Fibroblast of lung (primary cell): ENCODE results near the gene ABCC9. TPM values are rescaled to one million over a fixed set of nuclear protein-coding genes. Genes with fewer than 3 reads are reported as not detected.

Experiments used
- DNase-seq, 2 donors: peaks; one replicate each; pipeline versions ENCODE4 v3.0.0 to v3.0.0-alpha.2; 2010; ENCODE audit warnings: low read depth in 2 of 2
- H2AFZ ChIP-seq: 2 replicates; pipeline ENCODE4 v1.5.1; 2012; ENCODE audit warnings: low read length, control low read depth, inconsistent platforms
- H3K27ac ChIP-seq: 2 replicates; pipeline ENCODE4 v1.5.1; 2011; ENCODE audit warnings: low read length, control low read depth; ENCODE audit not compliant: insufficient read depth
- H3K27me3 ChIP-seq: 2 replicates; pipeline ENCODE4 v1.5.1; 2011; ENCODE audit warnings: mild to moderate bottlenecking, low read length; ENCODE audit not compliant: control insufficient read depth, insufficient read depth
- H3K36me3 ChIP-seq: 2 replicates; pipeline ENCODE4 v1.5.1; 2011; ENCODE audit warnings: low read length; ENCODE audit not compliant: control insufficient read depth, insufficient read depth
- H3K4me1 ChIP-seq: 2 replicates; pipeline ENCODE4 v1.5.1; 2011; ENCODE audit warnings: low read length; ENCODE audit not compliant: control insufficient read depth, insufficient read depth; ENCODE audit errors: extremely low read depth
- H3K4me2 ChIP-seq: 2 replicates; pipeline ENCODE4 v1.5.1; 2011; ENCODE audit warnings: low read length, control low read depth; ENCODE audit not compliant: insufficient read depth; ENCODE audit errors: extremely low read depth
- H3K4me3 ChIP-seq, 4 experiments: fragments of 200-600 bp in 1 of 4; sonication (generic) in 1 of 4; replicated peaks in 1 of 4; 2 replicates each; pipeline ENCODE4 v1.5.1; 2011 to 2016; ENCODE audit warnings: low read length in 4 of 4, low read depth in 3 of 4, mild to moderate bottlenecking in 3 of 4, control low read depth in 2 of 4, inconsistent platforms in 1 of 4, mixed read lengths in 1 of 4; ENCODE audit not compliant: insufficient read depth in 1 of 4; ENCODE audit errors: control extremely low read depth in 1 of 4
- H3K79me2 ChIP-seq: 2 replicates; pipeline ENCODE4 v1.5.1; 2012; ENCODE audit warnings: mild to moderate bottlenecking, low read length, inconsistent platforms; ENCODE audit not compliant: control insufficient read depth, insufficient read depth
- H3K9ac ChIP-seq: 2 replicates; pipeline ENCODE4 v1.5.1; 2011; ENCODE audit warnings: mild to moderate bottlenecking, low read length, control low read depth; ENCODE audit not compliant: insufficient read depth
- H3K9me3 ChIP-seq: 2 replicates; pipeline ENCODE4 v1.5.1; 2012; ENCODE audit warnings: low read depth, low read length; ENCODE audit not compliant: control insufficient read depth, insufficient read depth
- H4K20me1 ChIP-seq: 2 replicates; pipeline ENCODE4 v1.5.1; 2011; ENCODE audit warnings: low read length; ENCODE audit not compliant: control insufficient read depth, insufficient read depth; ENCODE audit errors: extremely low read depth
- CTCF ChIP-seq, 2 donors: IDR thresholded peaks in 1 of 2; conservative IDR thresholded peaks in 1 of 2; 1 replicate in 1 of 2; 2 replicates in 1 of 2; pipeline ENCODE4 v1.5.1; 2011 to 2012; ENCODE audit warnings: low read length in 2 of 2, control low read depth in 1 of 2, inconsistent platforms in 1 of 2, low read depth in 1 of 2, mild to moderate bottlenecking in 1 of 2
- EZH2 ChIP-seq: IDR thresholded peaks from 2 replicates; pipeline ENCODE4 v1.5.1; 2012; ENCODE audit warnings: low read length, control low read depth, mild to moderate bottlenecking; ENCODE audit errors: missing control alignments
- polyA plus RNA-seq, 2 donors: library from polyadenylated mRNA; depleted of rRNA in 1 of 2; stranded (reverse) in 1 of 2; unstranded in 1 of 2; fragments of >200 nt; gene quantifications; 2 replicates each; pipeline ENCODE4 v1.2.1, GENCODE V29; 2011 to 2012; ENCODE audit warnings: missing spikeins in 1 of 2
- total RNA-seq: library from RNA; depleted of rRNA; stranded (reverse); fragments of >200 nt; gene quantifications from 2 replicates; pipeline ENCODE4 v1.2.1, GENCODE V29; 2014

The ABCC9 gene
- total and polyA plus RNA-seq, 2 donors (not counting 1 experiment from before 2014, with no cell fraction given), result 9.9 to 31.1 TPM

GRCh38 chr12:21962821-21963220, 21.6 kb upstream of the ABCC9 start:
- Histone ChIP-seq H2AFZ (no peak overlapping the region), H3K9me3 (no peaks in the 10 kb centered on the region), H3K4me1 (no peaks in the 10 kb centered on the region), H3K36me3 (no peaks in the 10 kb centered on the region), H3K27me3 (no peaks in the 10 kb centered on the region), H3K9ac (no peak overlapping the region), H3K79me2 (no peaks in the 10 kb centered on the region), H3K4me3 (no peak overlapping the region), H3K4me2 (no peak overlapping the region), H3K27ac (peak overlapping the region; percentile 14), H4K20me1 (no peaks in the 10 kb centered on the region)
- TF ChIP-seq CTCF (conservative IDR thresholded peaks at IDR 0.05 in 1 of 2, IDR thresholded peaks at IDR 0.05 in 1 of 2; ENCODE audit: low read depth in 1 of 2, low read length in 2 of 2) (no peak), EZH2 (no peak)
- DNase-seq, result no peak

GRCh38 chr12:21962236-21962635, 21.0 kb upstream of the ABCC9 start:
- no peak overlapping the region for H2AFZ ChIP-seq
- H3K4me3 ChIP-seq, result no peak overlapping the region
- no peaks in the 10 kb centered on the region for H3K36me3 ChIP-seq
- no peak overlapping the region for H3K27ac ChIP-seq
- no peaks in the 10 kb centered on the region for H4K20me1 ChIP-seq
- TF ChIP-seq CTCF (conservative IDR thresholded peaks at IDR 0.05 in 1 of 2, IDR thresholded peaks at IDR 0.05 in 1 of 2; ENCODE audit: low read depth in 1 of 2, low read length in 2 of 2) (no peak), EZH2 (no peak)
- H3K4me1 ChIP-seq, result no peaks in the 10 kb centered on the region
- H3K79me2 ChIP-seq, result no peaks in the 10 kb centered on the region
- no peak overlapping the region for H3K9ac ChIP-seq
- no peaks in the 10 kb centered on the region for H3K9me3 ChIP-seq
- no peaks in the 10 kb centered on the region for H3K27me3 ChIP-seq
- H3K4me2 ChIP-seq, result peak overlapping the region; percentile 25
- DNase-seq, result peak in 1 of 2 donors; percentile 52

DNA sequence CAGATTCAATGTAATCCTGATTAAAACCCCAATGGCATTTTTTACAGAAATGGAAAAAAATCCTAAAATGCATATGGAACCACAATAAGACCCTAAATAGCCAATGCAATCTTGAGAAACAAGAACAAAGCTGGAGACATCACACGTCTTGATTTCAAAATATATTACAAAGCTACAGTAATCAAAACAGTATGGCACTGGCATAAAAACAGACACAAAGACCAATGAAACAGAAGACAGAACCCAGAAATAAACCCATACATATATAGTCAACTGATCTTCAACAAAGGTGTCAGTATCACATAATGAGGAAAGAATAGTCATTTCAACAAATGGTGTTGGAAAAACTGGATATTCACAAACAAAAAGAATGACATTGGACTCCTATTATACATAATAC, 9.4 kb upstream of the ABCC9 start:
- no peak overlapping the region for H3K4me3 ChIP-seq
- no peaks in the 10 kb centered on the region for H4K20me1 ChIP-seq
- no peak for TF ChIP-seq EZH2
- TF ChIP-seq CTCF (conservative IDR thresholded peaks at IDR 0.05 in 1 of 2, IDR thresholded peaks at IDR 0.05 in 1 of 2; ENCODE audit: low read depth in 1 of 2, low read length in 2 of 2), result no peak
- H3K36me3 ChIP-seq, result no peaks in the 10 kb centered on the region
- no peaks in the 10 kb centered on the region for H3K79me2 ChIP-seq
- H3K4me2 ChIP-seq, result no peak overlapping the region
- H3K9me3 ChIP-seq, result no peaks in the 10 kb centered on the region
- no peaks in the 10 kb centered on the region for H3K27me3 ChIP-seq
- DNase-seq, result no peak
- H3K9ac ChIP-seq, result no peak overlapping the region
- no peaks in the 10 kb centered on the region for H3K4me1 ChIP-seq
- no peak overlapping the region for H2AFZ ChIP-seq
- H3K27ac ChIP-seq, result no peak overlapping the region
